ENCODE data around the gene OLIG2.

OLIG2 gene

DNA sequence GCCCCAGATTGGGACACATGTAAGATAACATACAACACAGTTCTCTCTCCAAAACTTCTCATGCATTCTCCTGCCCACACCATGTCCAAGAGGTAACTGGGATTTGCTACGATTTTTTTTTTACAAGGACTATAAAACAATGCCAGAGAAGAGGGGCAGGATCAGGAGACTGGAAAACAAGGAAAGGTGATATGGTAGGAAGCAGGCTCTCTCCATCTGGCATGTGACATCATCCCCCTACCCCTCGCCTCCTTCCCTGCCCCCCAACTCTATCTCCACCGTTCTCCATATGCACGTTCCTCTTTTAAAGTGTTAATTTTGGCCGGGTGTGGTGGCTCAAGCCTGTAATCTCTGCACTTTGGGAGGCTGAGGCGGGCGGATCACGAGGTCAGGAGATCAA is 20.7 kb downstream of the OLIG2 start:
- TF ChIP-seq, protein P1, sequence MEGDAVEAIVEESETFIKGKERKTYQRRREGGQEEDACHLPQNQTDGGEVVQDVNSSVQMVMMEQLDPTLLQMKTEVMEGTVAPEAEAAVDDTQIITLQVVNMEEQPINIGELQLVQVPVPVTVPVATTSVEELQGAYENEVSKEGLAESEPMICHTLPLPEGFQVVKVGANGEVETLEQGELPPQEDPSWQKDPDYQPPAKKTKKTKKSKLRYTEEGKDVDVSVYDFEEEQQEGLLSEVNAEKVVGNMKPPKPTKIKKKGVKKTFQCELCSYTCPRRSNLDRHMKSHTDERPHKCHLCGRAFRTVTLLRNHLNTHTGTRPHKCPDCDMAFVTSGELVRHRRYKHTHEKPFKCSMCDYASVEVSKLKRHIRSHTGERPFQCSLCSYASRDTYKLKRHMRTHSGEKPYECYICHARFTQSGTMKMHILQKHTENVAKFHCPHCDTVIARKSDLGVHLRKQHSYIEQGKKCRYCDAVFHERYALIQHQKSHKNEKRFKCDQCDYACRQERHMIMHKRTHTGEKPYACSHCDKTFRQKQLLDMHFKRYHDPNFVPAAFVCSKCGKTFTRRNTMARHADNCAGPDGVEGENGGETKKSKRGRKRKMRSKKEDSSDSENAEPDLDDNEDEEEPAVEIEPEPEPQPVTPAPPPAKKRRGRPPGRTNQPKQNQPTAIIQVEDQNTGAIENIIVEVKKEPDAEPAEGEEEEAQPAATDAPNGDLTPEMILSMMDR (conservative IDR thresholded peaks at IDR 0.05; ENCODE audit: low read depth, low read length): no peak
- Histone ChIP-seq H3K4me3 (IDR thresholded peaks at IDR 0.05; ENCODE audit: insufficient read depth, low read depth, low read length) (no peak overlapping the region), H3K9ac (no peak overlapping the region), H3K79me2 (ENCODE audit: insufficient read depth, low read depth) (no peaks in the 10 kb centered on the region), H3K36me3 (ENCODE audit: insufficient read depth) (no peaks in the 10 kb centered on the region), H3K27me3 (ENCODE audit: insufficient read depth, low read depth) (no peaks in the 10 kb centered on the region), H4K20me1 (ENCODE audit: insufficient read depth) (no peaks in the 10 kb centered on the region), H2AFZ (ENCODE audit: low read depth) (peak overlapping the region; percentile 35; the same call in 1 of the 2 replicates), H3K27ac (0 out of 2 replicates have a peak overlapping the region, but pooled peaks have one; percentile 12), H3K4me1 (ENCODE audit: low read depth, poor library complexity, severe bottlenecking) (peaks cover 31% of the 10 kb centered on the region), H3K4me2 (peak overlapping the region; percentile 23; the same call in 1 of the 2 replicates)

DNA sequence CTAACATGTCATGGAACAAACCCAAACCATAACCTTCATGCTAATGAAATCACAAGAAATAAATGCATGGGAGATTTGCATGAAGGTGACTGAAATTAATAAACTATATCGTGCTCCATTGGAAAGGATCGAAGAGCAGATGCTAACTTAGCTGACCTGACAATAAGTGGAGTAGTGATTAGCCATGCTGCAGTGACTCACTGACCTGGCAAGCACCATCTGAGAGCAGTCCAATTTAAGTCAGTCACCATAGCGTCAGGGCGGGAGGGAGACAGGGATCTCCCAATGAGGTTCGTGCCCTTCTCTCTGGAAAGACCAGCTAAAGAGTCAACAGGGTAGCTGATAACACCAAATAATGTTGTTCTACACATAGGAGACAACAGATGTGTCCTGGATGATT is 21.5 kb downstream of the OLIG2 start:
- Histone ChIP-seq H2AFZ (ENCODE audit: low read depth) (no peak overlapping the region), H3K36me3 (ENCODE audit: insufficient read depth) (no peaks in the 10 kb centered on the region), H3K4me2 (no peak overlapping the region), H3K4me3 (IDR thresholded peaks at IDR 0.05; ENCODE audit: insufficient read depth, low read depth, low read length) (no peak overlapping the region), H3K27ac (no peak overlapping the region), H3K4me1 (ENCODE audit: low read depth, poor library complexity, severe bottlenecking) (peaks cover 33% of the 10 kb centered on the region), H3K27me3 (ENCODE audit: insufficient read depth, low read depth) (no peaks in the 10 kb centered on the region), H3K9ac (no peak overlapping the region), H3K79me2 (ENCODE audit: insufficient read depth, low read depth) (no peaks in the 10 kb centered on the region), H4K20me1 (ENCODE audit: insufficient read depth) (no peaks in the 10 kb centered on the region)
- TF ChIP-seq, protein P1 (conservative IDR thresholded peaks at IDR 0.05; ENCODE audit: low read depth, low read length): no peak

DNA sequence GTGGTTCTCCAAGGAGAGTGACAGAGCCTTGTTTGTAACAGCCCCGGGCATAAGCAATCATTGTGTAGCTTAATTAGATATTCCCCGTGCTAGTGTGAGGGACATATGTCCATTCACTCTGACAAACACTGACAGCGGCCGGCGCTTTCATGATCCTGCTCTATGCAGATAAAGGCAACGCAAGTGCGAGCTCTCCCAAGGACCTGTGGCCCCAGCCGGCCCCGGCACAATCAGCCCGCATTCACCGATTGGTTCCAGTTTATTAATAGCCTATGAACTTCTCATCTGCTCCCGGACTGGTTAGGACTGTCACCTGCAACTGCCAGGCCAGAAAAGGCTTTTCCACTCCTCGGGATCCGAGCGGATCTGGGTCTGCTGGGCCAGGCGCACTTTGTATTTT is 26.2 kb downstream of the OLIG2 start:
- no peaks in the 10 kb centered on the region for H3K36me3 ChIP-seq (ENCODE audit: insufficient read depth)
- peaks cover 25% of the 10 kb centered on the region for H3K4me1 ChIP-seq (ENCODE audit: low read depth, poor library complexity, severe bottlenecking)
- H3K9ac ChIP-seq: no peak overlapping the region
- H4K20me1 ChIP-seq (ENCODE audit: insufficient read depth): no peaks in the 10 kb centered on the region
- no peaks in the 10 kb centered on the region for H3K79me2 ChIP-seq (ENCODE audit: insufficient read depth, low read depth)
- H3K27ac ChIP-seq: no peak overlapping the region
- TF ChIP-seq, protein P1 (conservative IDR thresholded peaks at IDR 0.05; ENCODE audit: low read depth, low read length): no peak
- no peaks in the 10 kb centered on the region for H3K27me3 ChIP-seq (ENCODE audit: insufficient read depth, low read depth)
- no peak overlapping the region for H3K4me3 ChIP-seq (IDR thresholded peaks at IDR 0.05; ENCODE audit: insufficient read depth, low read depth, low read length)
- H3K4me2 ChIP-seq: no peak overlapping the region
- H2AFZ ChIP-seq (ENCODE audit: low read depth): no peak overlapping the region

DNA sequence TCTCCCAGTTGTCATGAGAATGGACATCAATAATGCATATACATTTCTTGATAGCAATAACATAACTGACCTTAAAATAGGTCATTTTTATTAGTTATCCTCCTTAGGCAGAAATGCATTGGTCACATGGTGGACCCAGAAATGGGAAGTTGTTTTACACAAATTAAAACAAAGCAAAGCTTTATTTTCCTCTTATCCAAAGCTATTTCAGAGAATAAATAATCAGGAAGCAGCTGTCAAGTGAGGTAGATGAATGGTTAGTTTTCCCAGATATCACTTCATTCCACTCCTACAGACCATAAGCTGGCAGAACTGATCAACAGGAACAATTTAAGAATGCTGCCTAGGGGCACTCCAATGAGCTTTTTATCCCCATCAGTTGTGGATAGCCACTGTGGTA is 28.2 kb downstream of the OLIG2 start:
- Histone ChIP-seq H2AFZ (ENCODE audit: low read depth) (no peak overlapping the region), H3K27ac (no peak overlapping the region), H3K9ac (no peak overlapping the region), H3K4me1 (ENCODE audit: low read depth, poor library complexity, severe bottlenecking) (peaks cover 45% of the 10 kb centered on the region), H3K4me2 (no peak overlapping the region), H3K4me3 (IDR thresholded peaks at IDR 0.05; ENCODE audit: insufficient read depth, low read depth, low read length) (no peak overlapping the region), H3K36me3 (ENCODE audit: insufficient read depth) (no peaks in the 10 kb centered on the region), H3K27me3 (ENCODE audit: insufficient read depth, low read depth) (no peaks in the 10 kb centered on the region), H3K79me2 (ENCODE audit: insufficient read depth, low read depth) (no peaks in the 10 kb centered on the region), H4K20me1 (ENCODE audit: insufficient read depth) (no peaks in the 10 kb centered on the region)
- TF ChIP-seq, protein P1 (conservative IDR thresholded peaks at IDR 0.05; ENCODE audit: low read depth, low read length): no peak
